PFSK-1 (cell line): ENCODE measurements around the gene HSPA12A.

Experiments used
- FOXP2 ChIP-seq: optimal IDR thresholded peaks from 2 replicates; pipeline ENCODE3; 2011; ENCODE audit warnings: borderline replicate concordance, control low read depth, inconsistent platforms; ENCODE audit not compliant: insufficient read depth; ENCODE audit errors: extremely low read length, extremely low read depth
- POLR2AphosphoS5 ChIP-seq: IDR thresholded peaks from 2 replicates; pipeline ENCODE4 v1.6.1; 2012; ENCODE audit warnings: low read depth, mild to moderate bottlenecking, control low read depth, low read length, moderate library complexity
- SIN3A ChIP-seq: IDR thresholded peaks from 2 replicates; pipeline ENCODE4 v1.6.1; 2012; ENCODE audit warnings: mild to moderate bottlenecking, low read length, moderate library complexity, borderline replicate concordance; ENCODE audit not compliant: insufficient read depth
- TAF1 ChIP-seq: IDR thresholded peaks from 2 replicates; pipeline ENCODE4 v1.6.1; 2012; ENCODE audit warnings: low read length, control low read depth, borderline replicate concordance; ENCODE audit not compliant: insufficient read depth
- TF ChIP-seq, protein P1 (sequence below), 2 experiments: IDR thresholded peaks; 2 replicates each; pipeline versions ENCODE4 v1.6.1 to v1.8.0; 2011 to 2012; ENCODE audit warnings: low read depth in 2 of 2, low read length in 2 of 2, control low read depth in 1 of 2, inconsistent platforms in 1 of 2, mild to moderate bottlenecking in 1 of 2, moderate library complexity in 1 of 2; ENCODE audit not compliant: insufficient read depth in 1 of 2

HSPA12A gene

DNA sequence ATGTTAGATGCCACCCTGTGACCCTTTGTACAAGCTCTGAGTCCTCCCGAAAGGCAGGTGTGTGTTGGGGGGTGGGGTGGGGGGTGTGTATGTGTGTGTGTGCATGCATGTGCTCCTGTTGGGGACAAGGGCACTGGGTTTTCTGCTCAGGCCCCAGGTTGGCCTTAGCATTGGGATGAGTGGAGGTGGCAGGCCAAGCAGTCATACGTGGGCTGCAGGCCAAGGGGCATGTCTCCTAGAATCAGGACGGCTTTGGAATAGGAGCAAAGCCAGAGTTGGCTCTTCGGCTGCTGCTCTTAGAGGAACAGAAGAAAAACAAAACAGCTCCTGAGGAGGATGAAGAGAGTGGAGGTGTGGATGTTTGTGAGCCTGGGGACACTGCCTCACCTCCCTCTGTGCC, 26.0 kb downstream of the HSPA12A start:
- TF ChIP-seq SIN3A (no peak), TAF1 (no peak), POLR2AphosphoS5 (no peak)

DNA sequence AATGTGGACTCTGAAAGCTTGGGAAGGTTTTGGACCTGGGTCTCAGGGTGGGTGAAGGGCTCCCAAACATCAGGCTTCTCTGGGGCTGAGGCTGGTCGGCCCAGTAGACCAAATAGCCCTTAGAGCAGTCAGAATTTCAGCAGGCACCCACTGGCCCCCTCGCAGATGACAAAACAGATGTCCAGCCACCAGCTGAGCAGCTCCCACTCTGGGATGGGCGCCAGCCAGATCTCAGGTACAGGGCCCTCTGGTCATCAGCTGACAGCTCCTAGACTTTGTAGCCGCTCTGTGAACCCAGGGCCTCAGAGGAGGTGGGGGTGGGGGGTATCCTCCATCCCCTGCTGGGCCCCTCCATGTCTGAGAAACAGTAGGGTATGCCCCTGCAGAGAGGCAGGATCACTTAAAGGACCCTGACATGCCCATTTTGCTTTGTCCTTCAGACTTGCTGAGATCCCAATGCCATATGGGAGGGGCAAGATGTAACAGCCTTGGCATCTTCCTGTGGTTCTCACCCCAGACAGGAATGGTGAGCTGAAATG, 26.5 kb downstream of the HSPA12A start:
- no peak for TF ChIP-seq TAF1
- TF ChIP-seq, protein P1, sequence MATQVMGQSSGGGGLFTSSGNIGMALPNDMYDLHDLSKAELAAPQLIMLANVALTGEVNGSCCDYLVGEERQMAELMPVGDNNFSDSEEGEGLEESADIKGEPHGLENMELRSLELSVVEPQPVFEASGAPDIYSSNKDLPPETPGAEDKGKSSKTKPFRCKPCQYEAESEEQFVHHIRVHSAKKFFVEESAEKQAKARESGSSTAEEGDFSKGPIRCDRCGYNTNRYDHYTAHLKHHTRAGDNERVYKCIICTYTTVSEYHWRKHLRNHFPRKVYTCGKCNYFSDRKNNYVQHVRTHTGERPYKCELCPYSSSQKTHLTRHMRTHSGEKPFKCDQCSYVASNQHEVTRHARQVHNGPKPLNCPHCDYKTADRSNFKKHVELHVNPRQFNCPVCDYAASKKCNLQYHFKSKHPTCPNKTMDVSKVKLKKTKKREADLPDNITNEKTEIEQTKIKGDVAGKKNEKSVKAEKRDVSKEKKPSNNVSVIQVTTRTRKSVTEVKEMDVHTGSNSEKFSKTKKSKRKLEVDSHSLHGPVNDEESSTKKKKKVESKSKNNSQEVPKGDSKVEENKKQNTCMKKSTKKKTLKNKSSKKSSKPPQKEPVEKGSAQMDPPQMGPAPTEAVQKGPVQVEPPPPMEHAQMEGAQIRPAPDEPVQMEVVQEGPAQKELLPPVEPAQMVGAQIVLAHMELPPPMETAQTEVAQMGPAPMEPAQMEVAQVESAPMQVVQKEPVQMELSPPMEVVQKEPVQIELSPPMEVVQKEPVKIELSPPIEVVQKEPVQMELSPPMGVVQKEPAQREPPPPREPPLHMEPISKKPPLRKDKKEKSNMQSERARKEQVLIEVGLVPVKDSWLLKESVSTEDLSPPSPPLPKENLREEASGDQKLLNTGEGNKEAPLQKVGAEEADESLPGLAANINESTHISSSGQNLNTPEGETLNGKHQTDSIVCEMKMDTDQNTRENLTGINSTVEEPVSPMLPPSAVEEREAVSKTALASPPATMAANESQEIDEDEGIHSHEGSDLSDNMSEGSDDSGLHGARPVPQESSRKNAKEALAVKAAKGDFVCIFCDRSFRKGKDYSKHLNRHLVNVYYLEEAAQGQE (IDR thresholded peaks at IDR 0.05; ENCODE audit: insufficient read depth in 1 of 2, low read depth in 2 of 2, low read length in 2 of 2) = no peak
- TF ChIP-seq POLR2AphosphoS5 = no peak
- no peak for TF ChIP-seq SIN3A
- TF ChIP-seq FOXP2 = no peak

DNA sequence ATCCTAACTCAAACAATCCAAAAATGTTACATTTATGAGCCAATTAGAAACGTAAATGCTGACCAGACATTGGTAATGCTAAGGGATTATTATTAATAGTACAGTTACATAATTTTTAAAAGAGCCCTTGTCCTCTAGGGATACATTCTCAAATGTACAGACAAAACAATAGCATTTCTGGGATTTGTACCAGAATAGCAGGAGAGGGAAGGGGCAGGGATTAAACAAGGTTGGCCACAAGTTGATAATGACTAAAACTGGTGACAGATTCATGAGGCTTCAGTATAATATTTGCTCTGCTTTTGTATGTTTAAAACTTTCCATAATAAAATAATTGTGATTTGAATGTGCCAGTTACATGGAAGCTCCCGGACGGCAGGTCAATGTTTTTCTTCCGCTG, 27.0 kb downstream of the HSPA12A start:
- TF ChIP-seq, protein P1 (IDR thresholded peaks at IDR 0.05; ENCODE audit: insufficient read depth in 1 of 2, low read depth in 2 of 2, low read length in 2 of 2) = no peak
- TF ChIP-seq SIN3A (no peak), POLR2AphosphoS5 (no peak), FOXP2 (no peak), TAF1 (no peak)

DNA sequence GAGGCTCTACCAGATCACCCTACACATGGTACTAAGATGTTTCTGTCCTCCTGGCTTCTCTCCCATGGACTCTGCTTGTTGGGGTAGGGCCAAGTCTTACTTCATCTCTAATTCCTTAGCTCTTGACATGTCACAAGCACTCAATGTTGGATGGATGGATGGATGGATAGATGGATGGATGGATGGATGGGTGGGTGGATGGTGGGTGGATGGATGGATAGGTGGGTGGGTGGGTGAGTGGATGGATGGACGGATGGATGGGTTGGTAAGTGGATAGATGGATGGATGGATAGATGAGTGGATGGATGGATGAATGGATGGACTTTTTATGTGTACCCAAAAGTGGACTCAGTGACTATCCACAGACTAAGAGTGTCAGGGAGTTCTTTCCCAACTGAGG, 28.5 kb downstream of the HSPA12A start:
- TF ChIP-seq POLR2AphosphoS5 (no peak), FOXP2 (no peak), TAF1 (no peak), SIN3A (no peak)
- TF ChIP-seq, protein P1 (IDR thresholded peaks at IDR 0.05; ENCODE audit: insufficient read depth in 1 of 2, low read depth in 2 of 2, low read length in 2 of 2) = no peak

DNA sequence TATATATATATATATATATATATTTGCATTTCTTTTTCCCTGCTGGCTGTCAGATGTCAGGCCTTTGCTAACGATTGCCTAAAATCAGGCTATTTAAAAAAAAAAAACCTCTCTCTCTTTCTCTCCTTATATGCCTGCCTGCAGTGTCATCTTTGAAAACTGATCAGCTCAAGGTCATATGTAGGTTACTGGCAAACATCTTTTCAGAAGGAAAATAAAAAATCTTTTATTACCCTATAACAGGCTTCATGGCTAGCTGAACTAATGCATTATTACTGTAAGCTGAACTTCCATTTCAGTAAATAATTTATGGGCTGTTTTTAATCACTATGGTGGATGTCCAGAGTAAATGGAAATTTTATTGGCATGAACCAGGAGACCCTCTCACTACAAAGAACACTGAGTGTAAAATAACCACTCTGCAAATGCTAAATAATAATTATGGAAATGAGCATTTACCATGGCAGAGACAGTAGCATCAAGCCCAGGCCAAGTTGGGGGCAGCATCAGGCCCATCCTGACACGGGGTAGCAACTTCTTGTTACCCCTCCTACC, 29.3 kb downstream of the HSPA12A start:
- TF ChIP-seq POLR2AphosphoS5 (no peak), SIN3A (no peak), FOXP2 (no peak), TAF1 (no peak)
- TF ChIP-seq, protein P1 (IDR thresholded peaks at IDR 0.05; ENCODE audit: insufficient read depth in 1 of 2, low read depth in 2 of 2, low read length in 2 of 2) = no peak
